ENCODE data around the gene PRM1. TPM values are rescaled to one million over a fixed set of nuclear protein-coding genes. Genes with fewer than 3 reads are reported as not detected.

The PRM1 gene
- total RNA-seq, 1 donor from 2014 or later: not detected

DNA sequence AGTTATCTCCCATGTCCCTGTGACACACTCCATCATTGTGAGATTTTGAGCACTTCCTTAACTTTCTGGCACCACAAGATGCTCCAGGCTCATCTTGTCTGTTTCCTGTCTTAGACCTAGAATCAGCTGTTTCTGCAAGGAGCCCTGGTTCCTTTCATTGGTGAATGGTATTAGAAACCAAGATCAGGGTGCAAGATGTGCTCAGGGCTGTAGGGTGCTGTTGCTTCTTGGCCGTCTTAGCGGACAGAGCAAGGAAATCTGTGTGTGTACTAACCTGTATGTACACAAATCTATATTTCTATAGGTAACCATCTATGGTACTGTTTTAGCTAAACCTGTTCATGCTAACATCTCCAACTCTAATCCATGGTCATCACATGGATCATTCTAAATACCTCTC, 8.1 kb upstream of the PRM1 start:
- H3K27me3 Mint-ChIP-seq (ENCODE audit: unreplicated experiment): peaks cover 43% of the 10 kb centered on the region
- DNase-seq (ENCODE audit: extremely low spot score, unreplicated experiment): no peak
- no peaks in the 10 kb centered on the region for H3K9me3 Mint-ChIP-seq (ENCODE audit: unreplicated experiment)
- TF ChIP-seq, protein P1, sequence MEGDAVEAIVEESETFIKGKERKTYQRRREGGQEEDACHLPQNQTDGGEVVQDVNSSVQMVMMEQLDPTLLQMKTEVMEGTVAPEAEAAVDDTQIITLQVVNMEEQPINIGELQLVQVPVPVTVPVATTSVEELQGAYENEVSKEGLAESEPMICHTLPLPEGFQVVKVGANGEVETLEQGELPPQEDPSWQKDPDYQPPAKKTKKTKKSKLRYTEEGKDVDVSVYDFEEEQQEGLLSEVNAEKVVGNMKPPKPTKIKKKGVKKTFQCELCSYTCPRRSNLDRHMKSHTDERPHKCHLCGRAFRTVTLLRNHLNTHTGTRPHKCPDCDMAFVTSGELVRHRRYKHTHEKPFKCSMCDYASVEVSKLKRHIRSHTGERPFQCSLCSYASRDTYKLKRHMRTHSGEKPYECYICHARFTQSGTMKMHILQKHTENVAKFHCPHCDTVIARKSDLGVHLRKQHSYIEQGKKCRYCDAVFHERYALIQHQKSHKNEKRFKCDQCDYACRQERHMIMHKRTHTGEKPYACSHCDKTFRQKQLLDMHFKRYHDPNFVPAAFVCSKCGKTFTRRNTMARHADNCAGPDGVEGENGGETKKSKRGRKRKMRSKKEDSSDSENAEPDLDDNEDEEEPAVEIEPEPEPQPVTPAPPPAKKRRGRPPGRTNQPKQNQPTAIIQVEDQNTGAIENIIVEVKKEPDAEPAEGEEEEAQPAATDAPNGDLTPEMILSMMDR (IDR thresholded peaks at IDR 0.05): no peak
- peaks cover 5% of the 10 kb centered on the region for H3K4me1 Mint-ChIP-seq (ENCODE audit: unreplicated experiment)
- H3K27ac Mint-ChIP-seq (ENCODE audit: unreplicated experiment): no peak overlapping the region
- H3K36me3 Mint-ChIP-seq (ENCODE audit: unreplicated experiment): no peaks in the 10 kb centered on the region
- H3K4me3 Mint-ChIP-seq (ENCODE audit: unreplicated experiment): no peak overlapping the region

DNA sequence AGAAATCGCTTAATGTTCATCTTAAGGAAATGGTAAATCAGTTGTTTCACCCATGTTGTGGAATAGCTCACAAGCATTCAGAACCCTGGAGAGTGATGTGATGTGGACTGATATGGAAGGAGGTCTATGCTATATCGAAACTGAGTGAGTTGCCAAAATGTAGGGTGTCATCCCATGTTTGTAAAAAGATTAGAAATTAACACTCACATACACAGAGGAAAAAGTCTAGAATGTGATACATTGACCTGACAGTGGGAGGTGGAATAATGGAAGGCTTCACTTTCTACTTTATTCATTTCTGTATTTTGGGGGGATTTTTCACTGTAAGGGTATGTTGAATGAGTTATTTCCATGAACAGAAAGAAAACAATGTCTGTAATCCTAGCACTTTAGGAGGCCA, 4.7 kb upstream of the PRM1 start:
- no peaks in the 10 kb centered on the region for H3K9me3 Mint-ChIP-seq (ENCODE audit: unreplicated experiment)
- H3K27me3 Mint-ChIP-seq (ENCODE audit: unreplicated experiment): peaks cover 49% of the 10 kb centered on the region
- no peak overlapping the region for H3K27ac Mint-ChIP-seq (ENCODE audit: unreplicated experiment)
- no peaks in the 10 kb centered on the region for H3K4me1 Mint-ChIP-seq (ENCODE audit: unreplicated experiment)
- no peak for DNase-seq (ENCODE audit: extremely low spot score, unreplicated experiment)
- H3K36me3 Mint-ChIP-seq (ENCODE audit: unreplicated experiment): no peaks in the 10 kb centered on the region
- no peak overlapping the region for H3K4me3 Mint-ChIP-seq (ENCODE audit: unreplicated experiment)
- TF ChIP-seq, protein P1 (IDR thresholded peaks at IDR 0.05): no peak

DNA sequence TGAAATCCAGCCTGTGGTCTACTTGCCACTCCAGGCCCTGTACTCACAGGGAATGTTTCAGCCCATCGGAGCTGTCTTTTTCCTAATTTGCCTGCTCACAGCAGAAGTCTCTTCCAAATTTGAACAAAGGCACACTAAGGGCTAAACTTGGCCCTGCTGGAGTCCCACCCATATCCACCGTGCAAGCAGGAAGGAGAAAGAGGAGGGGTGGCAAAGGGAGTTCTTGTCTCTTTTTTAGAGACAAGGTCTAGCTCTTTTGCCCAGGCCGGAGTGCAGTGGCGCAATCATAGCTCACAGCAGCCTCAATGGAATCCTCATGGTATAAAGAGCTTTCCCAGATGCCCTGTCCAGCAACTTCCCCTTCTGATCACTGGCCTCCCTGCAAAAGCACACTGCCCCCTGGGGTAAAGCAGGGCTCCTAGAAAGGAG, 2.7 kb upstream of the PRM1 start:
- no peak for DNase-seq (ENCODE audit: extremely low spot score, unreplicated experiment)
- no peaks in the 10 kb centered on the region for H3K9me3 Mint-ChIP-seq (ENCODE audit: unreplicated experiment)
- H3K27me3 Mint-ChIP-seq (ENCODE audit: unreplicated experiment): peaks cover 48% of the 10 kb centered on the region
- no peaks in the 10 kb centered on the region for H3K36me3 Mint-ChIP-seq (ENCODE audit: unreplicated experiment)
- no peak overlapping the region for H3K4me3 Mint-ChIP-seq (ENCODE audit: unreplicated experiment)
- TF ChIP-seq, protein P1 (IDR thresholded peaks at IDR 0.05): no peak
- H3K27ac Mint-ChIP-seq (ENCODE audit: unreplicated experiment): no peak overlapping the region
- H3K4me1 Mint-ChIP-seq (ENCODE audit: unreplicated experiment): no peaks in the 10 kb centered on the region

DNA sequence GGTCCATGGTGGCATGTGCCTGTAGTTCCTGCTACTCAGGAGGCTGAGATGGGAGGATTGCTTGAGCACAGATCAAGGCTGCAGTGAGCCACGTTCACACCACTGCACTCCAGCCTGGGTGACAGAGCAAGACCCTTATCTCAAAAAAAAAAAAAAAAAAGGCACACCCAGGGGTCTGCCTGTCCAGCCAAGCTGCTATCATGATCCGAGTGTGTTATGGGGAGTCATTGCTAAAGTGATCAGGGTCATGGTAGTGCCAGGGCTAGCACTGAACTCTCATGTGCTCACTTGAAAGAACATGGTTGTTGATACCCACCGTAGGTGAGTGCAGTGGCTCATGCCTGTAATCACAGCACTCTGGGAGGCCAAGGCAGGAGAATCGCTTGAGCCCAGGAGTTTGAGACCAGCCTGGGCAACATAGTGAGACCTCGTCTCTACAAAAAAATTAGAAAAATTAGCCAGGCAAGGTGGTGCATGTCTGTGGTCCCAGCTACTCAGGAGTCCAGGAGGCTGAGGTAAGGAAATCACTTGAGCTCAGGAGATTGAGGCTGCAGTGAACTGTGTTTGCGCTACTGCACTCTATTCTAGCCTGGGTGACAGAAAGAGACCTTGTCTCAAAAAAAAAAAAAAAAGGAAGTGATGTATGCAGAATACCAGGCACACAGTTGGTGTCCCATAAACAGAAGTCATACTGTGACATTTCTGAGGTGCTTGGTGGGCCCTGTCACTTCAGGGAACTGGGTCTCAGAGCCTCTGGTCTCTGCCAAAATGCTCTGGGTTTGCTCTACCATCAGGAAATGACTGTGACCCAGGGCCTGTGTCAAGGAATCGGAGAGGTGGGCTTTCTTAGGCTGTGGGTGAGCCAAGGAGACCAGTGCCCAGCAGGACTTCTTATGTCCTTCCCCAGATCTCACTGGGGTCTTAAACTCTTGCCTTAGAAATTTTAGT, 2.2 kb downstream of the PRM1 start:
- Mint-ChIP-seq H3K27ac (ENCODE audit: unreplicated experiment) (no peak overlapping the region), H3K9me3 (ENCODE audit: unreplicated experiment) (no peaks in the 10 kb centered on the region)

More for the DNA sequence above, 2.2 kb downstream of the PRM1 start:
- Mint-ChIP-seq H3K36me3 (ENCODE audit: unreplicated experiment) (no peaks in the 10 kb centered on the region), H3K4me3 (ENCODE audit: unreplicated experiment) (no peak overlapping the region), H3K4me1 (ENCODE audit: unreplicated experiment) (peaks cover 2% of the 10 kb centered on the region), H3K27me3 (ENCODE audit: unreplicated experiment) (peaks cover 18% of the 10 kb centered on the region)
- TF ChIP-seq, protein P1 (IDR thresholded peaks at IDR 0.05): no peak
- DNase-seq (ENCODE audit: extremely low spot score, unreplicated experiment): no peak
